Measurements from ENCODE around the gene RCSD1. TPM values are rescaled to one million over a fixed set of nuclear protein-coding genes. Genes with fewer than 3 reads are reported as not detected.

Gene RCSD1
- total RNA-seq, 1 donor from 2014 or later: 0.98 TPM

- Mint-ChIP-seq H3K27ac (ENCODE audit: unreplicated experiment) (no peak overlapping the region), H3K4me1 (ENCODE audit: low read depth, unreplicated experiment) (peaks cover 27% of the 10 kb centered on the region), H3K27me3 (ENCODE audit: low read depth, unreplicated experiment) (peaks cover 12% of the 10 kb centered on the region), H3K4me3 (ENCODE audit: unreplicated experiment) (no peak overlapping the region), H3K9me3 (ENCODE audit: unreplicated experiment) (no peaks in the 10 kb centered on the region), H3K36me3 (ENCODE audit: low read depth, unreplicated experiment) (no peaks in the 10 kb centered on the region)
- TF ChIP-seq CTCF (IDR thresholded peaks at IDR 0.05; ENCODE audit: insufficient read depth, low read depth, low read length) (no peak), EZH2 (IDR thresholded peaks at IDR 0.05; ENCODE audit: insufficient read depth, low read length) (no peak)
- Histone ChIP-seq H3K27ac (ENCODE audit: low read depth, low read length) (no peak overlapping the region), H3K9ac (ENCODE audit: low read length) (no peak overlapping the region), H2AFZ (ENCODE audit: low read depth, low read length) (no peak overlapping the region), H3K4me1 (ENCODE audit: insufficient read depth, low read length) (no peaks in the 10 kb centered on the region), H3K4me3 (ENCODE audit: insufficient read depth, low read depth, low read length) (no peak overlapping the region), H3K27me3 (ENCODE audit: insufficient read depth, low read length) (peaks cover 38% of the 10 kb centered on the region), H3K79me2 (ENCODE audit: insufficient read depth, low read length) (no peaks in the 10 kb centered on the region), H3K36me3 (ENCODE audit: insufficient read depth, low read length) (no peaks in the 10 kb centered on the region), H3K9me3 (ENCODE audit: insufficient read depth, low read depth, low read length) (no peaks in the 10 kb centered on the region), H4K20me1 (ENCODE audit: insufficient read depth, low read length) (no peaks in the 10 kb centered on the region), H3K4me2 (ENCODE audit: low read length) (no peak overlapping the region)
- DNase-seq (ENCODE audit: low read depth) (no peak), FAIRE-seq (no peak)
Measured at GRCh38 chr1:167705250-167705649, 75.2 kb downstream of the RCSD1 start.

- peaks cover 27% of the 10 kb centered on the region for H3K4me1 Mint-ChIP-seq (ENCODE audit: low read depth, unreplicated experiment)
- no peak for TF ChIP-seq EZH2 (IDR thresholded peaks at IDR 0.05; ENCODE audit: insufficient read depth, low read length)
- TF ChIP-seq CTCF (IDR thresholded peaks at IDR 0.05; ENCODE audit: insufficient read depth, low read depth, low read length): no peak
Measured at GRCh38 chr1:167706363-167706762, 76.3 kb downstream of the RCSD1 start.

GRCh38 chr1:167706931-167707877, 77.2 kb downstream of the RCSD1 start:
- Histone ChIP-seq H3K4me2 (ENCODE audit: low read length) (no peak overlapping the region), H3K9me3 (ENCODE audit: insufficient read depth, low read depth, low read length) (no peaks in the 10 kb centered on the region)
- no peak for DNase-seq (ENCODE audit: low read depth)

More at GRCh38 chr1:167706363-167706762, 76.3 kb downstream of the RCSD1 start:
- no peaks in the 10 kb centered on the region for H3K36me3 Mint-ChIP-seq (ENCODE audit: low read depth, unreplicated experiment)
- no peak overlapping the region for H3K4me3 Mint-ChIP-seq (ENCODE audit: unreplicated experiment)
- Histone ChIP-seq H3K4me2 (ENCODE audit: low read length) (no peak overlapping the region), H4K20me1 (ENCODE audit: insufficient read depth, low read length) (no peaks in the 10 kb centered on the region), H3K4me1 (ENCODE audit: insufficient read depth, low read length) (no peaks in the 10 kb centered on the region), H3K27me3 (ENCODE audit: insufficient read depth, low read length) (peaks cover 38% of the 10 kb centered on the region), H3K9me3 (ENCODE audit: insufficient read depth, low read depth, low read length) (no peaks in the 10 kb centered on the region), H3K4me3 (ENCODE audit: insufficient read depth, low read depth, low read length) (no peak overlapping the region), H3K79me2 (ENCODE audit: insufficient read depth, low read length) (no peaks in the 10 kb centered on the region), H3K9ac (ENCODE audit: low read length) (no peak overlapping the region), H3K27ac (ENCODE audit: low read depth, low read length) (no peak overlapping the region), H3K36me3 (ENCODE audit: insufficient read depth, low read length) (no peaks in the 10 kb centered on the region), H2AFZ (ENCODE audit: low read depth, low read length) (no peak overlapping the region)
- no peak for DNase-seq (ENCODE audit: low read depth)
- no peak for FAIRE-seq
- H3K27me3 Mint-ChIP-seq (ENCODE audit: low read depth, unreplicated experiment): peaks cover 12% of the 10 kb centered on the region
- H3K27ac Mint-ChIP-seq (ENCODE audit: unreplicated experiment): no peak overlapping the region
- H3K9me3 Mint-ChIP-seq (ENCODE audit: unreplicated experiment): no peaks in the 10 kb centered on the region

More at GRCh38 chr1:167706931-167707877, 77.2 kb downstream of the RCSD1 start:
- FAIRE-seq: peak; percentile 58
- no peak overlapping the region for H3K4me3 Mint-ChIP-seq (ENCODE audit: unreplicated experiment)
- H3K9ac ChIP-seq (ENCODE audit: low read length): no peak overlapping the region
- TF ChIP-seq EZH2 (IDR thresholded peaks at IDR 0.05; ENCODE audit: insufficient read depth, low read length) (no peak), CTCF (IDR thresholded peaks at IDR 0.05; ENCODE audit: insufficient read depth, low read depth, low read length) (no peak)
- H3K4me1 ChIP-seq (ENCODE audit: insufficient read depth, low read length): no peaks in the 10 kb centered on the region
- peaks cover 34% of the 10 kb centered on the region for H3K27me3 ChIP-seq (ENCODE audit: insufficient read depth, low read length)
- no peak overlapping the region for H3K4me3 ChIP-seq (ENCODE audit: insufficient read depth, low read depth, low read length)
- peaks cover 27% of the 10 kb centered on the region for H3K4me1 Mint-ChIP-seq (ENCODE audit: low read depth, unreplicated experiment)
- no peaks in the 10 kb centered on the region for H4K20me1 ChIP-seq (ENCODE audit: insufficient read depth, low read length)
- H3K27ac Mint-ChIP-seq (ENCODE audit: unreplicated experiment): no peak overlapping the region
- H3K79me2 ChIP-seq (ENCODE audit: insufficient read depth, low read length): no peaks in the 10 kb centered on the region
- H3K27ac ChIP-seq (ENCODE audit: low read depth, low read length): no peak overlapping the region
- H3K27me3 Mint-ChIP-seq (ENCODE audit: low read depth, unreplicated experiment): peaks cover 17% of the 10 kb centered on the region
- H3K9me3 Mint-ChIP-seq (ENCODE audit: unreplicated experiment): no peaks in the 10 kb centered on the region
- no peak overlapping the region for H2AFZ ChIP-seq (ENCODE audit: low read depth, low read length)
- H3K36me3 Mint-ChIP-seq (ENCODE audit: low read depth, unreplicated experiment): no peaks in the 10 kb centered on the region
- H3K36me3 ChIP-seq (ENCODE audit: insufficient read depth, low read length): no peaks in the 10 kb centered on the region

Measured in astrocyte (in vitro differentiated cells and primary cell).